Fibroblast of skin of abdomen (primary cell): Measurements from ENCODE around the gene FGFR3.
"Not testable (repeated sequence)": the region's sequence is repeated elsewhere in the genome, so short reads cannot be mapped to it uniquely, and the experiment has no call there.

Source experiments
- DNase-seq: peaks from one replicate; pipeline ENCODE4 v3.0.0-alpha.2; 2013

FGFR3 gene

DNA sequence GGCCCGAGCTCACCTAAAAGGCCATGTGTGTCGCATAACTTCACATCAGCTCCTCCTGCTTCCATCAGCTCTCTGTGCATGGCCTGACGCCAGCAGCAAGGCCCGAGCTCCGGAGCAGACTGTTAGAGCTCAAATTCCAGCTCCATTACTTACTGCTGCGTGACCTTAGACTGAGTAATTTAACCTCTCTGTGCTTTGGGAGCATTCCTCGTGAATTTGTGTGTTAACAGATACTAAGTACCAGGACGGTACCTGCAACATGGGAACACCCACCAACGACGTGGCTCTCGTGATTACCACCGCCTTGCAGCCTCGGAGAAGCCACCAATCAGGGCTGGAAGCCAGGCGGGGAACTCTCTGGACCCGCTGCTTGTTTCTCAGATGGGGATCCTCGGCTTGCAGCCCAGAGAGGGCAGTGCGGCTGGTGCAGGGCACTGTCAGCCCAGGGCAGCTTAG is 49.9 kb downstream of the FGFR3 start:
- DNase-seq = peak; percentile 83

DNA sequence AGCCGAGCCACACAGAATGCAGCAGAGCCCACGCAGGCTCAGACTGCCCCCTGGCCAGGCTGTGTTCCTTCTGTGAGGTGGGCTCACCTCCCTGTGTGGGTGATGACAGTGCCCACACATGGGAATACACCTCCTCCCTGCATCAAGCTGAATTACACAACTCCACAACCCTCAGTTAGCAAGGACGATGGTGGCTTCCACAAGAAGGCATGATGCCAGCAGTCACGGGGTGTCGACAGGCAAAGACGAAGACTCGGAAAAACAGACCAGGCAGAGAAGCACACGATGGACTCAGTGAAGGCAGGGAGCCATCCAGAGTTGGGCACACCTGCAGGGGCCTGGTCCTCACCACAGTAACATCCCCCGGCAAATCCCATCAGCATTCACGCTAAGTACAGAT is 50.8 kb downstream of the FGFR3 start:
- peak; percentile 27 for DNase-seq

DNA sequence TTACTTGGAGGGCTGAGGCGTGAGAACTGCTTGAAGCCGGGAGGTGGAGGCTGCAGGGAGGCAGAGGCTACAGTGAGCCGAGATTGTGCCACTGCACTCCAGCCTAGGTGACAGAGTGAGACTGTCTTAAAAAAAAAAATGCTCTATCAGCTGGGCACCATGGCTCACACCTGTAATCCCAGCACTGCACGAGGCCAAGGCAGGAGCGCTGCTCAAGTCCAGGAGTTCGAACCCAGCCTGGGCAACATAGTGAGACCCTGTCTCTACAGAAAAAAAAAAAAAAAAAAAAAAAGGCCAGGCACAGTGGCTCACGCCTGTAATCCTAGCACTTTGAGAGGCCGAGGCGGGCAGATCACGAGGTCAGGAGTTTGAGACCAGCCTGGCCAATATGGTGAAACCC is 51.5 kb downstream of the FGFR3 start:
- not testable (repeated sequence) for DNase-seq

- DNase-seq = no peak
These were observed 53.5 kb downstream of the FGFR3 start for GRCh38 chr4:1846580-1846979.

DNA sequence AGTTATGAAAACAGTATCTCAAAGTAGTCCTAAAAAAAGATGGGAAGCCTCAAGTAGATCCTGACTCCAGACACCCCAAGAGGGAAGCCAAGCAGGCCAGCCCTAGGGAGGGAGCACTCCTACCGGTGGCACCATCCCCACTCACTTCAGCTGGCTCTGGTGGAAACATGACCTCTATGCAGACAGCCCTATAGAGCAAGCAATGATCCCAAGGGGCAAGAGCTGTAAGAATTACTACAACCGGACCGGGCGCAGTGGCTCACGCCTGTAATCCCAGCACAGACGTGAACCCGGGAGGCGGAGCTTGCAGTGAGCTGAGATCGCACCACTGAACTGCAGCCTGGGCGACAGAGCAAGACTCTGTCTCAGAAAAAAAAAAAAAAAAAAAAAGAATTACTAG is 57.2 kb downstream of the FGFR3 start:
- DNase-seq = no peak

DNA sequence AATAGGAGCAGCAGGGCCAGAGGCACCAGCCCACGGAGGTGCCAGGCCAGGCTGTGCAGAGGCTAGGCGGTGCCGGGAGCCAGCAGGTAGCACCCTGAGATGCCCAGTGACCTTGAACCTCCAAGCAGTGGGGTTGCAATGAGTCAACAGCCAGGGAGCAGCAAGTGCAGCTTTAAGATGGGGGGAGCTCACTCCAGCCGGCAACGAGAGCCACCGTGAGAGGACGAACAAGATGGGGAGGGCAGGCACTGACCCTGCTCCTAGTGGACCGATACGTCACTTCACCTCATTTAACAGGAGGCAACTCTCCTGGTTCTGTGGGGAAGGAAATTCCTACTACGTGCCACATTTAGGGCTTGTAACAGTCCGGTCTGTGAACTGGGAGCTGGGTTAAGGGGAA is 58.1 kb downstream of the FGFR3 start:
- DNase-seq = no peak

DNA sequence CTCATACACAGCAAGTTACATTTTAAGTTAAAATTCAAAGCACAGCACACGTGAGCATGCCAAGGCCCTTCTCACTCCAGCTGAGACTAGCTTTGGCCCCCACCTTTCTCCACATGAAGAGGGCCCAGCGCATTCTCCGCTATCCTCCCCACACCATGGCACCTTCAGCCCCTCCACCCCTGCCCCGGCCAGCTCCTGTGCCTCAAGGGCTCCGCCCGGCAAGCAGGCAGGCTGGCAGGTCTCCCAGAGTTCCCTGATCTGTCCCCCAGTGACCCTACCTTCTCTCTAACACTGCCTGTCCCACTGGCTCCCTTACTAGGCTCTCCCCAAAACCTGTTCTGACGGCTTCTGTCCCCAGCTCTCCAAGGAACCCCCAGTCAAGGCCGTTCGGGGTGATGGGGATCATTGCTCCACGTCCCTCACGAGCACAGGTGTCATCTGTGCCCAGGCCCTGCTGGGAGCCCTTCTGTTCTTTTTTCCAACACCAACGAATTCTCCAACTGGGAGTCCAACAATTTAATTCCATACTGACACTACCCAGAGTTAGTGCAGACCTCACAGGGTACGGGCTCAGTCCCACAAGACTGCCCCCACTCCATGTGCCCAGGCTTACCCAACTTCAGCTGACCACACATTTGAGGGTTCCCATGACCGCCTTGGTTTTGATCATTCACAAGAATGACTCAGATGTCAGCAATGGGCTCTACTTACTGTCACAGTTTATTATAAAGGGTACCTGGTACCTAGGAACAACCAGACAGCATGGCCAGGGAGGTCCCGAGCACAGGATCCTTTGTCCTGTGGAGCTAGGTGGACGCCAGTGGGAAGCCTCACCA is 58.7 kb downstream of the FGFR3 start:
- no peak for DNase-seq

GRCh38 chr4:1852904-1853623 is 60.0 kb downstream of the FGFR3 start:
- no peak for DNase-seq

DNA sequence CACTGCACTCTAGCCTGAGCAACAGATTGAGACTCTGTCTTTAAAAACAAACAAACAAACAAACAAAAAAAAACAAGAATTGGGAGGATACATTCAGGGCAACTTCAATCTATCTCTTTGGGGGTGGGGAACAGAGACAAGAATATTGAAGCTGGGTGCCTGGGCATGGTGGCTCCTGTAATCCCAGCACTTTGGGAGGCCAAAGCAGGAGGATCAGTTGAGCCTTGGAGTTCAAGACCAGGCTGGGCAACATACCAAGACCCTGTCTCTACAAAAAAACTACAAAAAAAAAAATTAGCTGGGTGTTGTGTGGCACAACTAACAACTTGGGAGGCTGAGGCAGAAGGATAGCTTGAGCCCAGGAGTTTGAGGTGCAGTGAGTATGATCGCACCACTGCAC is 61.7 kb downstream of the FGFR3 start:
- no peak for DNase-seq

DNA sequence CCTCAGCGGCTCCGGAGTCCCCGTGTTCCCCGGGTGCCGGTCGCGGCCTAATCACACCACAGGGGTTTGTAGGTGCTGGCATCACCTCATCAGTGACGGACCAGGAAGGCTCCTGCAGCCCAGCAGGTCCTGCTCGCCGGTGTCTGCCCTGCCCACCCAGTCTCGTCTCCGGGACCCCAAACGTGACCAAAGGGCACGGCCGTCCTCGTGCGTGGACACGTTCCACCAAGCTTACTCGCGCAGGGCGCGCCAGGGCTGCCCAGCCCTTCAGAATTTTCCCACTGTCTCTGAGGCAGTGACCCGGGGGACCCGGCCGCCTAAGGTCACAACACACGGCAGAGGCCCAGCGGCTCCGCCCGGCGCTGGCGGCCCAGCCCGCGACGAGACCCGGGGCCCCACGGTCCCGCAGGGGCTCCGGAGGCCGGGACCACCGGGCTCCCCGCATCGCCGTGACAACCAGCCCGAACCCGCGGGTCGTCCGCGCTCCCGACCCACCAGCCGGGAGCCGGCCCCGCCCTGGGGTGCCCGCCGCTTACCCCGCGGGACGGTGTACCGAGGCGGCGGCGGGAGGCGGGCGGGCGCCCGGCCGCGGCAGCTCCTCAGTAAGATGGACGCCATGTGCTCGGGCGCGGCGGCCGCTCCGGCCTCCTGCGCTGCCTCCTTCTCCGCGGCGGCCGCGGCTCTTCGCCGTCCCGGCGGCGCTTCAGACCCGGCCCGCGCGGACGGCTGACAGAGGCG is 62.4 kb downstream of the FGFR3 start:
- no peak for DNase-seq

- DNase-seq = peak; percentile 96
These were observed 63.2 kb downstream of the FGFR3 start, which contains the start of gene LETM1 for GRCh38 chr4:1856071-1856942. TSS of gene LETM1 (minus strand) at chr4:1856156. CDS start at chr4:1855950, 206 bp downstream.

DNA sequence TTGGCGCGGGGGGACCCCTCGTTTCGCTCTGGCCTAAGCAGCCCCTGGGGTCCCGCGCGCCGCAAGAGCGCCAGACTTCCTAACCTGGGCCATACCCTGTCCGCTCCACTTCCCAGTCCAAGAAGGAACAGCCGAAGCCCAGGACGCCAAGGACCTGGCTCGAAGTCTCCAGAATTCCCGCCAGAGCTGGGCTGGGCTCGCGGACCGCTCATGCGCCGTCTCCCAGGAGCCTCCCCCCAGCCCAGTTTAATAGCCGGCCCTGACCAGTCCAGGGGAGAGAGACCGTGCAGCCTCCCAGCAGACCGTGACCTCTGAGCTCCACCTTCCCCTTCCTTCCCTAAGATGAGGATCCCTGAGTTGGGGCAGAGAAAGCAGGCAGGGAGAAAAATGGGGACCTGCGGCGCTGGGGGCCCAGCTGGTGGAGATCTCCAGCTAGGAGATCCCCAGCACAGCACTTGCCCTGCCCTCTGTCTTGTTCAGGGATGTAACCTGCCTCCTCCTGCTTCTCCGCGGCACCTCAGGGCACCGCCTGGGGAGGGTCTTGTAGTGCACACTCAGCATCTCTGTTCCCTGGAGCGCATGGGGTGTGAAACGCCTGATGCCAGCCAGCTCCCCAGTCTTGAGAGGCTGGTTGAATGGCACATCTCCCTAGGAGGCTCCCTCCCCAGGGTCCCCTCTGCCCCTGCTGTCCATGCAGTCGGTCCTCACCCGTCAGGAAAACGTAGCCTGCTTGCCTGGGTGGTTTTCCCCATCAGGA is 64.0 kb downstream of the FGFR3 start:
- DNase-seq = no peak

GRCh38 chr4:1857931-1858330 is 64.8 kb downstream of the FGFR3 start:
- DNase-seq = no peak
